ENCODE results near the gene FAM184B.

GRCh38 chr4:17817027-17817426 lies 35.6 kb upstream of the FAM184B start:
- TF ChIP-seq EZH2phosphoT487 (IDR thresholded peaks at IDR 0.05; ENCODE audit: insufficient read depth, low read depth), result no peak
- TF ChIP-seq EZH2 (IDR thresholded peaks at IDR 0.05; ENCODE audit: insufficient read depth, poor library complexity, severe bottlenecking), result no peak

All from GM23248 (cell line).